ENCODE results near the gene BARX1. TPM values are rescaled to one million over a fixed set of nuclear protein-coding genes. Genes with fewer than 3 reads are reported as not detected.

The BARX1 gene
- total RNA-seq, 2 donors from 2014 or later: 0.38 to 1.7 TPM

- H3K36me3 Mint-ChIP-seq (ENCODE audit: insufficient read depth in 2 of 2): peaks cover 2% of the 10 kb centered on the region in 2 donors
- DNase-seq: peak; percentile 31 to 37
- peak; percentile 15 to 37 for ATAC-seq (replicated peaks in 1 of 2)
- peaks cover 64% of the 10 kb centered on the region for H3K4me1 Mint-ChIP-seq (ENCODE audit: low read depth)
- H3K27ac Mint-ChIP-seq: no peak overlapping the region
- peaks cover 86% of the 10 kb centered on the region for H3K27me3 Mint-ChIP-seq (ENCODE audit: low read depth)
- peak overlapping the region; percentile 64 to 83 for H3K4me3 Mint-ChIP-seq
- H3K9me3 Mint-ChIP-seq: no peaks in the 10 kb centered on the region
Measured at GRCh38 chr9:93952784-93953495, 2.2 kb downstream of the BARX1 start.

DNA sequence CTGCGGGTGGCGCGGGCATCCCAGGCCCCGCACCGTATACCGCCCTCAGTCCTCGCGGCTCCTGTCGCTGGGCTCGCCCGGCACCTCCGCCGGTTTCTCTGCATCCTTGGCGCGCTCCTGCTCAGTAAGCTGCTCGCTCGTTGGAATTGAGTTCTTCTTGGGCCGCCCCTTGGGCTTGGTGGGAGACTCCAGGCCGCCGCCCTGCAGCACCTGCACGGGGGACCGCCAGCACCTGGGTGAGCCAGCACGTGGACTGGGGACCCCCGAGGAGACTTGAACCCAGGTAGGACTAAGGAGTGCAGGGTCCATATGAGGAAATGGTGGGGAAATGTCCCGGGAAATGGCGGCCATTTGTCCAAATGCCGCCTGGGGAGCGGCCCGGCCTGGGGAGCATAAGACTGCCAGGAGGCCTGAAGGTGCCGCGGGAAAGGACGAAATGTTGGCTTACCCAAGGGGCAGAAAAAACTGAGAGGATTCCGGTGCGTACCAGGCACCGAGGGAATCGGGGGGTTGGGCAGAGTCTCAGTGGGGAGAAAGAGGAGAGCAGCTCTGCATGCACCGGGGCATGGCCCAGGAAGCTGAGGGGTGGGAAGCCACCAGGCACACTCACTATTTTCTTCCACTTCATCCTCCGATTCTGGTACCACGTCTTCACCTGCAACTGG, 2.9 kb downstream of the BARX1 start:
- Mint-ChIP-seq H3K36me3 (ENCODE audit: insufficient read depth in 2 of 2) (peaks cover 2% of the 10 kb centered on the region in 2 donors), H3K27me3 (ENCODE audit: low read depth) (peaks cover 84% of the 10 kb centered on the region), H3K9me3 (no peaks in the 10 kb centered on the region), H3K4me1 (ENCODE audit: low read depth) (peaks cover 61% of the 10 kb centered on the region), H3K27ac (peak overlapping the region; percentile 19), H3K4me3 (peak overlapping the region; percentile 64 to 83)
- ATAC-seq (replicated peaks in 1 of 2) (no peak), DNase-seq (no peak)

- H3K4me3 Mint-ChIP-seq: peak overlapping the region; percentile 64 to 83
- peaks cover 2% of the 10 kb centered on the region in 2 donors for H3K36me3 Mint-ChIP-seq (ENCODE audit: insufficient read depth in 2 of 2)
- H3K27ac Mint-ChIP-seq: no peak overlapping the region
- H3K9me3 Mint-ChIP-seq: no peaks in the 10 kb centered on the region
- peaks cover 86% of the 10 kb centered on the region for H3K27me3 Mint-ChIP-seq (ENCODE audit: low read depth)
- peak; percentile 28 to 29 for ATAC-seq (replicated peaks in 1 of 2)
- H3K4me1 Mint-ChIP-seq (ENCODE audit: low read depth): peaks cover 61% of the 10 kb centered on the region
- DNase-seq: no peak
Measured at GRCh38 chr9:93951655-93952118, 3.5 kb downstream of the BARX1 start.

- no peak for DNase-seq
- no peak overlapping the region for H3K27ac Mint-ChIP-seq
- H3K36me3 Mint-ChIP-seq (ENCODE audit: insufficient read depth in 2 of 2): peaks cover 2% of the 10 kb centered on the region in 2 donors
- ATAC-seq (replicated peaks in 1 of 2): peak; percentile 9 to 38
- H3K4me1 Mint-ChIP-seq (ENCODE audit: low read depth): peaks cover 61% of the 10 kb centered on the region
- H3K9me3 Mint-ChIP-seq: no peaks in the 10 kb centered on the region
- H3K4me3 Mint-ChIP-seq: peak overlapping the region; percentile 64 to 83
- H3K27me3 Mint-ChIP-seq (ENCODE audit: low read depth): peaks cover 87% of the 10 kb centered on the region
Measured at GRCh38 chr9:93950619-93951601, 4.2 kb downstream of the BARX1 start.

DNA sequence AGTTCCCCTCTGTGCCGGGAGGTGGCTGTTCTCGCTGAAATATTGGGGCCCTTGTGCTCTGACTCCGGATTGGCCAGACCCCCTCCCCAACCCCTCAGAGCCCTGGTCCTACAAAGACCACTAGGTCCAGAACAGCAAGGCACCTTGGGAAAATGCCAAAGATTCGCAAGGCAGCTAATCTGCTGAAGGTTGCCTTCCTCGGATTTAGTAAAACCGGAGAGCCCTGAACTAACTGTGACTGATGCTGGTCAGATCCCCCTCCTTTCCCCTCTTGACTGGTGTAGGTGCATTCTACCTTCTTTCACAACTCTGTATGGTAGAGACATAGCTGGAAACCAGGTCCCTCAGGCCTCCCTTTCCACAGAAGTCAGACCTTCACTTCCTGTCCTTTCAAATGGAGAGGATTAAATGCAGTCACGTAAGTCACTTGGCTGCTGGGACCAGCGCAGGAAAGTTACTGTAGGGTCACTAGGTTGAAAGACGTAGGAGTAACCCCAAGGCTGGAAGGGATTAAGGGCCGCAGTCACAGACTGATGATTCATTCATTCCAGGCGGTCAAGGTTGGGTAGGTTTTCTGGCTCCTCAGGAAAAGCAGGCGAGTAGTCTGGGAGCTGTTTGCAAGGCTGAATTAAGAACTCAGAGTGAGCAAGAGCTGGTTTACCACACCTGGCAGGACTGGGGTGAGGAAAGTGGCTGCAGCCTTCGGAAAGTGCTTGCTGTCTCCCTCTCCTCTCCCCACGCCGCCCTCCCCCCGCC, 5.3 kb downstream of the BARX1 start:
- Mint-ChIP-seq H3K4me3 (peak overlapping the region in 1 of 2 donors; percentile 25), H3K9me3 (no peaks in the 10 kb centered on the region), H3K4me1 (ENCODE audit: low read depth) (peaks cover 65% of the 10 kb centered on the region), H3K27ac (peak overlapping the region; percentile 39), H3K36me3 (ENCODE audit: insufficient read depth in 2 of 2) (peaks cover 2% of the 10 kb centered on the region in 2 donors), H3K27me3 (ENCODE audit: low read depth) (peaks cover 90% of the 10 kb centered on the region)
- no peak for ATAC-seq (replicated peaks in 1 of 2)
- no peak for DNase-seq

DNA sequence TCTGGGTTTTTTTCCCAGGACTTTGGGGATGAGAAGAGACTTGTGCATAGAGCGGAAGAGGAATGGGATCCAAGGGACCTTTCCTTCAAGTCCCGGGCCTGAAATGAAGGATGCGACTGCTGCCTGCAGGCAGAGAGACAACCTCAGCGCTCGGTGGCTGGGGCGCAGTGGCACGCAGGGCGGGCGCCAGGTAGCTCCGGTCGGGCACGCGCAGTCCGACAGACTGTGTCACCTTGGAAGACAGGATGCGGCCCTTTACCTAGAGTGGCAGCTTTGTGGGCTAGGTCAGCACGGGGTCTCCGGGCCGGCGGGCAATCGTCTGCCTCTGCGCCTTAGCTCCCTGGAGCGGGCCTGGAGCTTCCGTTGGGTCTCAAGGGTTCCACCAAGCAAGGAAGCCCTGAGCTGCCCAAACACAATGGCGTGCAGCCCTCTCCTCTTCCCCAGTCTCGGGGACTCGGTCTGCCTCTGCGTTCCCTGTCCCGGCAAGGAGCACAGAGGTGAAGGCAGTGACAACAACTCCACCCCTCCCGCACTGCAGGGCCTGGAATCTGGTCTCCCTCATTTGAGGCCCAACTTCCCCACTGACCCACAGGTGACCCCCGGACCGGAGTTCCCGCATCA, 6.0 kb downstream of the BARX1 start:
- Mint-ChIP-seq H3K9me3 (no peaks in the 10 kb centered on the region), H3K27me3 (ENCODE audit: low read depth) (peaks cover 95% of the 10 kb centered on the region), H3K36me3 (ENCODE audit: insufficient read depth in 2 of 2) (peaks cover 2% of the 10 kb centered on the region in 2 donors), H3K27ac (no peak overlapping the region), H3K4me1 (ENCODE audit: low read depth) (peaks cover 66% of the 10 kb centered on the region), H3K4me3 (peak overlapping the region; percentile 32 to 51)
- DNase-seq (no peak), ATAC-seq (replicated peaks in 1 of 2) (no peak)

DNA sequence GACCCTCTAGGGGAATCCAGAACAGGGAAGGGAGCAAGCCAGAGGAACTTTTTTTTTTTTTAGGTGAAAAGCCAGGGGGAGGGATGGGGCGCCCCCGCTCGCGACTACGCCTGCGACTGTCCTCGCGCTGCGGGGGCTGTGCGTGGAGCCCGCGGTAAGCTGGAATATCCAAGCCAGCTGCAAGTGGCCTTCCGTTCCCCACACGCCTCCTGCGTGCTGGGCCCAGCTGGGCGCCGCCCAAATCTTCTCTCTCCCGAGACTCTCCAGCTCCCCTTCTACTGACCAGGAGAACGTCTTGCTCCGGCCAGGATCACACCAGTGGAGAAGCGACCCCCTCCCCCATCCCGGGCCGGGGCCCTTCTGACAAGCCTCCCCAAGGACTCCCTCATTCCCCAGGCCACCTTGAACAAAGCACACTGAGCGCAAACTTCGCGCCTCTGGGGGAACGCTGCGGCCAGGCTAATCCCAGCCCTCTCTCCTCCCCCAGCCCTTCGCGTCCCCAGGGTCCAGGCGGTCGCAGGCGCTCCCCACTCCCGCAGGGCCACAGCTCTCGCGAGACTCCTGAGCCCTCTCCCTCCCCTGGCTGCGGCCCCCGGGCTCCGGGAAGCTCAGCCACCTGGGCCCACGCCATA, 6.6 kb downstream of the BARX1 start:
- ATAC-seq (replicated peaks in 1 of 2) (no peak), DNase-seq (no peak)
- Mint-ChIP-seq H3K36me3 (ENCODE audit: insufficient read depth in 2 of 2) (peaks cover 0 to 2% of the 10 kb centered on the region in 2 donors), H3K27ac (no peak overlapping the region), H3K27me3 (ENCODE audit: low read depth) (peaks cover 95% of the 10 kb centered on the region), H3K4me1 (ENCODE audit: low read depth) (peaks cover 60% of the 10 kb centered on the region), H3K4me3 (peak overlapping the region; percentile 32 to 51), H3K9me3 (no peaks in the 10 kb centered on the region)

GRCh38 chr9:93947409-93948070, 7.6 kb downstream of the BARX1 start:
- peaks cover 95% of the 10 kb centered on the region for H3K27me3 Mint-ChIP-seq (ENCODE audit: low read depth)
- no peak overlapping the region for H3K4me3 Mint-ChIP-seq
- peaks cover 0 to 2% of the 10 kb centered on the region in 2 donors for H3K36me3 Mint-ChIP-seq (ENCODE audit: insufficient read depth in 2 of 2)
- no peak for ATAC-seq (replicated peaks in 1 of 2)
- peaks cover 50% of the 10 kb centered on the region for H3K4me1 Mint-ChIP-seq (ENCODE audit: low read depth)
- no peaks in the 10 kb centered on the region for H3K9me3 Mint-ChIP-seq
- no peak overlapping the region for H3K27ac Mint-ChIP-seq
- DNase-seq: no peak

- peaks cover 42% of the 10 kb centered on the region for H3K4me1 Mint-ChIP-seq (ENCODE audit: low read depth)
- DNase-seq (no peak), ATAC-seq (replicated peaks in 1 of 2) (no peak)
- no peaks in the 10 kb centered on the region for H3K9me3 Mint-ChIP-seq
- H3K27me3 Mint-ChIP-seq (ENCODE audit: low read depth): peaks cover 96% of the 10 kb centered on the region
- peak overlapping the region; percentile 44 to 72 for H3K4me3 Mint-ChIP-seq
- peaks cover 0 to 2% of the 10 kb centered on the region in 2 donors for H3K36me3 Mint-ChIP-seq (ENCODE audit: insufficient read depth in 2 of 2)
- H3K27ac Mint-ChIP-seq: no peak overlapping the region
Measured at GRCh38 chr9:93946338-93946712, 8.8 kb downstream of the BARX1 start.

DNA sequence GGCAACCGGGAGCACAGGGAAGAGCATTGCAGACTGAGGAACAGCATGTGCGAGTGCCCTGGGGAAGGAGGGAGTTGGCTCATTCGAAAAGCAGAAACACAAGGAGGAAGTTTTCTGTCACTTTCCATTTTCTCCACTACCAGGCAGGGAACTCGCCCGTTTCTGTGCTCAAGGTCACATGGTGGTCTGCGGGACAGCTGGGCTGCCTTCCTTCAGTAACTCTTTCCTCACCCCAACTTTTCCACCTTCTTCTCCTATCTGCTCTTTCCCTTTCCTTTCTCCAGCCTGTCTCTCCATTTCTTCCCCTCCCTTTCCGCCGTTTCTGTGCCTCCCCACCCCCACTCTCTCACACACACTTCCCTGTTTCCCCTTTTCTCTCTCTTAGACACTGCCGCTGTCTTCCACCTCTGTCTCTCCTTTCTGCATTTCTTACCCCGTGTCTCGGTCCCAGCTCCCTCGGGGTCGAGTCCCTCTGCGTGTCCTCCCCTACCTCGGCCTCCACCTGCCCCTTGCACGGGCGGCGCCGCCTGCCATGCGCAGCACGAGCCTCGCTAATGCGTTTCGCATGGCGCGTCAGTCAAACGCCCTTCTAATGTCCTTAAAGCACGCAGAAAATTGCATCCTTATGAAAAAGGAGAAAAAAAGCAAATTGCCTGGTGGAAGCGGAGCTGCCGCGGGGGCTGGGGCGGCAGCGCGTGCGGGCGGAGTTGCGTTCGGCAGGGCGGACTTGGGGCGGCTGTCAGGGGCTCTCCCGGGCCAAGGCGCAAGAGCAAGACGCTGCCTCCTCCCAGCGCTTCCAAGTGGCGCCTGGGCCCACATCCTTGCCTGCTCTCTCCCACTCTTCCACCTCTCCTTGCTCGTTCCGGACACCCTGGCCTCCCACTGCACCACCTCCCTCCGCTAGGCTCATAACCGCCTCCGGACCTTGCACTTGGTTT, 9.5 kb downstream of the BARX1 start:
- DNase-seq (no peak), ATAC-seq (replicated peaks in 1 of 2) (no peak)
- Mint-ChIP-seq H3K9me3 (no peaks in the 10 kb centered on the region), H3K27ac (no peak overlapping the region), H3K27me3 (ENCODE audit: low read depth) (peaks cover 96% of the 10 kb centered on the region), H3K36me3 (ENCODE audit: insufficient read depth in 2 of 2) (peaks cover 0 to 2% of the 10 kb centered on the region in 2 donors), H3K4me1 (ENCODE audit: low read depth) (peaks cover 40% of the 10 kb centered on the region), H3K4me3 (peak overlapping the region; percentile 54 to 72)
